Keratinocyte (primary cell): ENCODE results near the gene RRP12. TPM values are rescaled to one million over a fixed set of nuclear protein-coding genes. Genes with fewer than 3 reads are reported as not detected.

Experiments used
- DNase-seq: peaks from one replicate; pipeline ENCODE4 v3.0.0-alpha.2; 2011; ENCODE audit warnings: low read depth, missing footprints, low spot score
- FAIRE-seq: peaks from 2 replicates; lab custom pipeline; 2011; peaks lifted over from hg19 to GRCh38; lab: Jason Lieb, UNC
- H2AFZ ChIP-seq: 2 replicates; pipeline ENCODE4 v1.6.0; 2012; ENCODE audit warnings: low read length, control low read depth, inconsistent platforms; ENCODE audit not compliant: control insufficient read depth
- H3K27ac ChIP-seq: 2 replicates; pipeline ENCODE4 v1.5.1; 2011; ENCODE audit warnings: low read length; ENCODE audit not compliant: control insufficient read depth, insufficient read depth
- H3K27me3 ChIP-seq: 3 replicates; pipeline ENCODE4 v1.6.0; 2011; ENCODE audit warnings: low read length; ENCODE audit not compliant: control insufficient read depth, insufficient read depth; ENCODE audit errors: extremely low read depth
- H3K36me3 ChIP-seq, 2 experiments: 2 replicates in 1 of 2; 3 replicates in 1 of 2; pipeline ENCODE4 v1.5.1; 2011; ENCODE audit warnings: low read length in 2 of 2, mild to moderate bottlenecking in 1 of 2; ENCODE audit not compliant: control insufficient read depth in 2 of 2, insufficient read depth in 2 of 2; ENCODE audit errors: extremely low read depth in 1 of 2
- H3K4me1 ChIP-seq: 3 replicates; pipeline ENCODE4 v1.5.1; 2011; ENCODE audit warnings: low read length; ENCODE audit not compliant: control insufficient read depth, insufficient read depth; ENCODE audit errors: extremely low read depth
- H3K4me2 ChIP-seq: 3 replicates; pipeline ENCODE4 v1.6.0; 2011; ENCODE audit warnings: low read depth, low read length; ENCODE audit not compliant: control insufficient read depth, insufficient read depth; ENCODE audit errors: extremely low read depth
- H3K4me3 ChIP-seq, 3 experiments: fragments of 200-600 bp in 1 of 3; sonication (generic) in 1 of 3; 2 replicates in 2 of 3; 3 replicates in 1 of 3; pipeline ENCODE4 v1.5.1; 2011 to 2016; ENCODE audit warnings: low read length in 3 of 3, mild to moderate bottlenecking in 3 of 3, control low read depth in 2 of 3, inconsistent platforms in 1 of 3, low read depth in 1 of 3, mixed read lengths in 1 of 3, mixed run types in 1 of 3, moderate library complexity in 1 of 3; ENCODE audit not compliant: control insufficient read depth in 2 of 3, insufficient read depth in 2 of 3; ENCODE audit errors: extremely low read depth in 1 of 3
- H3K79me2 ChIP-seq: 2 replicates; pipeline ENCODE4 v1.6.0; 2012; ENCODE audit warnings: low read length; ENCODE audit not compliant: control insufficient read depth, insufficient read depth
- H3K9ac ChIP-seq: 3 replicates; pipeline ENCODE4 v1.6.0; 2011; ENCODE audit warnings: low read length; ENCODE audit not compliant: control insufficient read depth, insufficient read depth; ENCODE audit errors: extremely low read depth
- H3K9me1 ChIP-seq: 3 replicates; pipeline ENCODE4 v1.6.0; 2011; ENCODE audit warnings: low read length; ENCODE audit not compliant: control insufficient read depth, insufficient read depth; ENCODE audit errors: extremely low read depth
- H3K9me3 ChIP-seq: 2 replicates; pipeline ENCODE4 v1.5.1; 2012; ENCODE audit warnings: low read depth, low read length; ENCODE audit not compliant: control insufficient read depth
- H4K20me1 ChIP-seq: 3 replicates; pipeline ENCODE4 v1.6.0; 2011; ENCODE audit warnings: low read length; ENCODE audit not compliant: control insufficient read depth, insufficient read depth; ENCODE audit errors: extremely low read depth
- EZH2 ChIP-seq: IDR thresholded peaks from one replicate; pipeline ENCODE4 v1.6.1; 2012; ENCODE audit warnings: inconsistent platforms, mild to moderate bottlenecking, low read length, moderate library complexity
- dilution Hi-C: fragments of 300-500 bp; cut with MboI; formaldehyde crosslinking; loops from one replicate; pipeline ENCODE4 v1.7.0; 2020; ENCODE audit warnings: low sequenced_read_pairs; ENCODE audit not compliant: extremely low pct_ligation_motif_present
- polyA plus RNA-seq, 5 experiments: library from polyadenylated mRNA; depleted of rRNA in 3 of 5; stranded (reverse) in 3 of 5; stranded (forward) in 1 of 5; unstranded in 1 of 5; fragments of >200 nt; gene quantifications; 1 replicate in 1 of 5; 2 replicates in 3 of 5; 3 replicates in 1 of 5; pipeline versions ENCODE4 v1.2.1 to v1.2.3, GENCODE V29; 2011 to 2012; ENCODE audit warnings: missing spikeins in 2 of 5, low read depth in 1 of 5, low replicate concordance in 1 of 5
- TF ChIP-seq, protein P1 (sequence below), 3 experiments: IDR thresholded peaks in 1 of 3; conservative IDR thresholded peaks in 1 of 3; optimal IDR thresholded peaks in 1 of 3; 2 replicates in 2 of 3; 3 replicates in 1 of 3; pipeline versions ENCODE3 to v1.5.1; 2011; ENCODE audit warnings: low read length in 3 of 3, mild to moderate bottlenecking in 3 of 3, moderate library complexity in 2 of 3, control low read depth in 1 of 3, inconsistent platforms in 1 of 3; ENCODE audit not compliant: insufficient read depth in 2 of 3; ENCODE audit errors: extremely low read depth in 1 of 3

Gene RRP12
- polyA plus RNA-seq, 1 donor (not counting 4 experiments of a cell fraction or from before 2014, with no cell fraction given) = 14.8 TPM

DNA sequence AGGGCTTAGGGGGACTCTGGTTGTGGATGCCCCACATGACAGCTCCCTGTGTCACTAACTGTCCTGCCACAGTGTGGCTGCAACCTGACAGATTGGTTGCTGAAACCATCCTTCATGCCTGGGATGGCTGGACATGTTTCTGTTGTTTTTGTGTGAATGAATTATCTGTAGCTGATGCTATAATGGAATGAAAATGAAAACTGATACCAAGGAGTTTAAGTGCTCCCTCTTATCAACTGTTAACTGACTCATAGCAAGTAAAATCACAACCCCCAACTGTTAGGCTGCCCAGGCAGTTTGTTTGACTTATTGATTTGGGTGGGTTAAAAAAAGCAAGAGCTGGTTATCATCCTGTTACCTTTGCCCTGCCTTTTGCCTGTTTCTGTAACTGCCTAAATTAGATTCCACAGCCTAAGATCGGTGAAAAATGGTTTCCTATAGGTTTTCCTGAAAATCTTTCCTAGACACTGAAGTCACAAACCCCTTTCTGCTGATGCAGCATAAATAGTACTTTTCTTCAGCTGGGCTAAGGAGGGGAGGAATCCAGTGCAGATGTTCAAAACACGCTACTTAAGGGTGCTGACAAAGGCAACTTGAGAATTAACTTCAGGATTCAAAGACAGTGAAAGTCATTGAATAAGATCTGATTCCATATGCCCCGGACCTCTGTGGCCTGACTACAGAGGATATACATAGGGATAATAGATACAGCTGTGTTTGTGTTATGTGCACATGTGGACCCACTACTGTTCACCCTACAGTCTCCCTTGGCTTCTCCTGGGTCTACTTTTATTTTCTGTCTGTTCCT lies 72.3 kb downstream of the RRP12 start:
- H4K20me1 ChIP-seq = no peaks in the 10 kb centered on the region
- TF ChIP-seq, protein P1, sequence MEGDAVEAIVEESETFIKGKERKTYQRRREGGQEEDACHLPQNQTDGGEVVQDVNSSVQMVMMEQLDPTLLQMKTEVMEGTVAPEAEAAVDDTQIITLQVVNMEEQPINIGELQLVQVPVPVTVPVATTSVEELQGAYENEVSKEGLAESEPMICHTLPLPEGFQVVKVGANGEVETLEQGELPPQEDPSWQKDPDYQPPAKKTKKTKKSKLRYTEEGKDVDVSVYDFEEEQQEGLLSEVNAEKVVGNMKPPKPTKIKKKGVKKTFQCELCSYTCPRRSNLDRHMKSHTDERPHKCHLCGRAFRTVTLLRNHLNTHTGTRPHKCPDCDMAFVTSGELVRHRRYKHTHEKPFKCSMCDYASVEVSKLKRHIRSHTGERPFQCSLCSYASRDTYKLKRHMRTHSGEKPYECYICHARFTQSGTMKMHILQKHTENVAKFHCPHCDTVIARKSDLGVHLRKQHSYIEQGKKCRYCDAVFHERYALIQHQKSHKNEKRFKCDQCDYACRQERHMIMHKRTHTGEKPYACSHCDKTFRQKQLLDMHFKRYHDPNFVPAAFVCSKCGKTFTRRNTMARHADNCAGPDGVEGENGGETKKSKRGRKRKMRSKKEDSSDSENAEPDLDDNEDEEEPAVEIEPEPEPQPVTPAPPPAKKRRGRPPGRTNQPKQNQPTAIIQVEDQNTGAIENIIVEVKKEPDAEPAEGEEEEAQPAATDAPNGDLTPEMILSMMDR (optimal IDR thresholded peaks at IDR 0.05 in 1 of 3, IDR thresholded peaks at IDR 0.05 in 1 of 3, conservative IDR thresholded peaks at IDR 0.05 in 1 of 3; ENCODE audit: extremely low read depth in 1 of 3, insufficient read depth in 2 of 3, low read length in 3 of 3) = no peak
- no peak for TF ChIP-seq EZH2
- dilution Hi-C loops = no loop called here
- H3K27me3 ChIP-seq = no peaks in the 10 kb centered on the region
- peaks cover 22% of the 10 kb centered on the region for H3K79me2 ChIP-seq
- FAIRE-seq (no peak), DNase-seq (no peak)
- H3K9me1 ChIP-seq = no peaks in the 10 kb centered on the region
- H3K4me1 ChIP-seq = peaks cover 14% of the 10 kb centered on the region
- no peak overlapping the region for H3K4me3 ChIP-seq
- H3K9ac ChIP-seq = no peak overlapping the region
- H3K9me3 ChIP-seq = no peaks in the 10 kb centered on the region
- no peak overlapping the region for H3K4me2 ChIP-seq
- H3K27ac ChIP-seq = no peak overlapping the region
- H2AFZ ChIP-seq = no peak overlapping the region
- H3K36me3 ChIP-seq = peaks cover 0 to 2% of the 10 kb centered on the region in 2 experiments

DNA sequence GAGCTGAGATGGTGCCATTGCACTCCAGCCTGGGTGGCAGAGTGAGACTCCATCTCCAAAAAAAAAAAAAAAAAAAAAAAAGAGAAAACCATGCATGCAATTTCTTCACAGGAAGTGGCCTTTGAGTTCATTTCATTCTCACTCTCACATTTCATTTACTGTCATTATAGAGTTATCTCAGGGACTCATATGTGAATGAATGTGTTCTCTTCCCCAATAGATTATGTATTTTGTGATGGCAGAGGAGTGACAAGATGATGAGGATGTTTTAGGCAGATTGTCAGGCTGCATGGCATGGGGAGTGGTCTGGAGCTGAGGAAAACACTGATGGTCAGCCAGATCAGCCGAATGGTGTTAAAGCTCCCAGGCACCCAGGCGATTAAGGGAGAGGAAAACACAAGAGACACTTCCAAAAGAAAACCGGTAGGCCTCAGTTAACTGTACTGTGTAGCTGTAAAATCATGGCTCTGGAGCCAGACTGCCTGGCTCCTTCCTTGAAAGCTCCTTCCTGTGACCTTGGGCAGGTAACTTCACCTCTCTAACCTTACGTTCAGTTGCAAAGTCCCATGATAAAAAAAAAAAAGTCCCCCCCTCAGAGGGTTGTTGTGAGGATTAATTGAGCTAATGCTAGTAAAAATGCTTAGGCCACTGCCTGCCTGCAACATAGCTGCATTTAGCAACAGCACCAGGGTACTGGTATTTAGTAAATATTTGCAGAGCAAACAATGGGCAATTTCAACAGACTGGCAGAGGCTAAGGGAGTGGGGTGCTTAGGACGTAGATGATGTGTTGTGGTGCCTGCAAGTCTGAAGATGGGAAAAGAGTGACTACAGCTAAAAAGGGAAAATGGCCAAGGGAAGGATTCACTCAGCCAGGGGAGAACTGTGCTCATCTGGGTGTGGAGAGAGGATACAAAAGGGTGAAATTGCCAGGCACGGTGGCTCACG lies 73.5 kb downstream of the RRP12 start:
- no peak overlapping the region for H3K9ac ChIP-seq
- H2AFZ ChIP-seq = no peak overlapping the region
- peaks cover 0 to 2% of the 10 kb centered on the region in 2 experiments for H3K36me3 ChIP-seq
- H3K27ac ChIP-seq = no peak overlapping the region
- no peak for TF ChIP-seq EZH2
- TF ChIP-seq, protein P1 (optimal IDR thresholded peaks at IDR 0.05 in 1 of 3, IDR thresholded peaks at IDR 0.05 in 1 of 3, conservative IDR thresholded peaks at IDR 0.05 in 1 of 3; ENCODE audit: extremely low read depth in 1 of 3, insufficient read depth in 2 of 3, low read length in 3 of 3) = no peak
- dilution Hi-C loops = no loop called here
- no peaks in the 10 kb centered on the region for H3K27me3 ChIP-seq
- FAIRE-seq (no peak), DNase-seq (no peak)
- H3K9me3 ChIP-seq = no peaks in the 10 kb centered on the region
- H3K4me3 ChIP-seq = no peak overlapping the region
- H3K79me2 ChIP-seq = peaks cover 14% of the 10 kb centered on the region
- no peaks in the 10 kb centered on the region for H4K20me1 ChIP-seq
- no peak overlapping the region for H3K4me2 ChIP-seq
- H3K4me1 ChIP-seq = peaks cover 8% of the 10 kb centered on the region
- H3K9me1 ChIP-seq = no peaks in the 10 kb centered on the region
